HepG2 (cell line): ENCODE measurements around the gene NARS2. TPM values are rescaled to one million over a fixed set of nuclear protein-coding genes. Genes with fewer than 3 reads are reported as not detected.
A peak's percentile ranks its signal among the peaks of the same experiment; 100 is the strongest.

ENCODE experiments used
- HMGXB4 ChIP-seq, 2 experiments: sonication (generic) in 1 of 2; formaldehyde crosslinking in 1 of 2; IDR thresholded peaks; 2 replicates each; pipeline versions ENCODE4 v1.4.0 to v1.6.1; 2018 to 2020; ENCODE audit warnings: missing genetic modification reagents in 2 of 2, borderline replicate concordance in 1 of 2, low read depth in 1 of 2, mild to moderate bottlenecking in 1 of 2, missing biosample characterization in 1 of 2
- HNF1A ChIP-seq, 2 experiments: sonication (generic) in 1 of 2; formaldehyde crosslinking in 1 of 2; IDR thresholded peaks; 2 replicates each; pipeline versions ENCODE4 v1.4.0 to v1.6.1; 2016 to 2020; ENCODE audit warnings: borderline replicate concordance in 1 of 2, low read depth in 1 of 2, mild to moderate bottlenecking in 1 of 2, missing genetic modification reagents in 1 of 2
- SMYD3 ChIP-seq: sonication (generic); formaldehyde crosslinking; IDR thresholded peaks from 2 replicates; pipeline ENCODE4 v1.8.1; 2023; ENCODE audit warnings: mild to moderate bottlenecking, missing genetic modification reagents
- ZFP82 ChIP-seq: sonication (generic); formaldehyde crosslinking; IDR thresholded peaks from 2 replicates; pipeline ENCODE4 v1.5.1; 2020; ENCODE audit warnings: mild to moderate bottlenecking, missing genetic modification reagents, borderline replicate concordance
- ZNF281 ChIP-seq: sonication (generic); formaldehyde crosslinking; IDR thresholded peaks from 2 replicates; pipeline ENCODE4 v1.4.0; 2020; ENCODE audit warnings: missing genetic modification reagents, borderline replicate concordance
- ZNF552 ChIP-seq: sonication (generic); formaldehyde crosslinking; IDR thresholded peaks from 2 replicates; pipeline ENCODE4 v1.9.0; 2022; ENCODE audit warnings: missing genetic modification reagents, mild to moderate bottlenecking, borderline replicate concordance
- polyA plus RNA-seq, 8 experiments: library from polyadenylated mRNA; depleted of rRNA in 3 of 8; stranded (reverse) in 7 of 8; unstranded in 1 of 8; fragments of >200 nt; fragmentation: Illumina TruSeq in 4 of 8; extraction: Trizol in 4 of 8; gene quantifications; 2 replicates each; pipeline versions ENCODE4 v1.2.1 to v1.2.3, GENCODE V29; 2011 to 2016; ENCODE audit warnings: low read depth in 4 of 8, missing spikeins in 1 of 8, mixed read lengths in 1 of 8; ENCODE audit not compliant: insufficient read depth in 1 of 8
- total RNA-seq, 5 experiments: library from RNA; depleted of rRNA; stranded (reverse); fragments of >200 nt; fragmentation: Illumina TruSeq; extraction: Trizol; gene quantifications; 2 replicates each; pipeline ENCODE4 v1.2.3, GENCODE V29; 2016; ENCODE audit warnings: low read depth in 1 of 5
- TF ChIP-seq, protein P1 (sequence below): sonication (generic); formaldehyde crosslinking; IDR thresholded peaks from 2 replicates; pipeline ENCODE4 v1.4.0; 2020; ENCODE audit warnings: missing genetic modification reagents, borderline replicate concordance
- TF ChIP-seq, protein P2 (sequence below): sonication (generic); formaldehyde crosslinking; IDR thresholded peaks from 2 replicates; pipeline ENCODE4 v1.5.0; 2020; ENCODE audit warnings: mild to moderate bottlenecking, missing genetic modification reagents
- TF ChIP-seq, protein P3 (sequence below): IDR thresholded peaks from 2 replicates; pipeline ENCODE4 v1.6.1; 2016; ENCODE audit warnings: control low read depth

The NARS2 gene
- total and polyA plus RNA-seq, 2 of the 13 experiments (the other 11 are each of a cell fraction or from before 2014, with no cell fraction given): 45.9 to 65.0 TPM

DNA sequence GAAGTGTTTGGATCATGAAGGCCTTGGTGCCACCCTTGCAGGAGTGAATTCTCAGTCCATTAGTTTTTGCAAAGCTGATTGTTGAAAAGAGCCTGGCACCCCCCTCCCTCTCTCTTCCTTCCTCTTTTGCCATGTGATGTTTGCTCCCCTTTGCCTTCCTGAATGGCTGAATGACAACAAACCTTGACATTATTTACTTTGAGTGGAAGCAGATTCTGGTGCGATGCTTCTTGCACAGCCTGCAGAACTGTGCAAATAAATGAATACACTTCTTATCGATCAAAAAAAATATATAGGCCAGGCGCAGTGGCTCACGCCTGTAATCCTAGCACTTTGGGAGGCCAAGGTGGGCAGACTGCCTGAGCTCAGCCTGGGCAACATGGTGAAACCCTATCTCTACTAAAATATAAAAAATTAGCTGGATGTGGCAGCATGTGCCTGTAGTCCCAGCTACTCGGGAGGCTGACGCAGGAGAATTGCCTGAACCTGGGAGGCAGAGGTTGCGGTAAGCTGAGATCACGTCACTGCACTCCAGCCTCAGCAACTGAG, 2.0 kb upstream of the NARS2 start (continued):
- TF ChIP-seq HMGXB4 (CRISPR knock-in tag; IDR thresholded peaks at IDR 0.05; ENCODE audit: borderline replicate concordance in 1 of 2, low read depth in 1 of 2): peak; percentile 27 to 68; a peak in 2 of 4 replicates
- no peak for TF ChIP-seq ZFP82
- TF ChIP-seq ZNF281: no peak; the same call in 1 of the 2 replicates
- TF ChIP-seq SMYD3 (CRISPR knock-in tag): 0 out of 2 replicates have a peak, but pooled peaks have one; percentile 33
- TF ChIP-seq, protein P1, sequence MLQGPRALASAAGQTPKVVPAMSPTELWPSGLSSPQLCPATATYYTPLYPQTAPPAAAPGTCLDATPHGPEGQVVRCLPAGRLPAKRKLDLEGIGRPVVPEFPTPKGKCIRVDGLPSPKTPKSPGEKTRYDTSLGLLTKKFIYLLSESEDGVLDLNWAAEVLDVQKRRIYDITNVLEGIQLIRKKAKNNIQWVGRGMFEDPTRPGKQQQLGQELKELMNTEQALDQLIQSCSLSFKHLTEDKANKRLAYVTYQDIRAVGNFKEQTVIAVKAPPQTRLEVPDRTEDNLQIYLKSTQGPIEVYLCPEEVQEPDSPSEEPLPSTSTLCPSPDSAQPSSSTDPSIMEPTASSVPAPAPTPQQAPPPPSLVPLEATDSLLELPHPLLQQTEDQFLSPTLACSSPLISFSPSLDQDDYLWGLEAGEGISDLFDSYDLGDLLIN (CRISPR knock-in tag): no peak
- TF ChIP-seq, protein P2, sequence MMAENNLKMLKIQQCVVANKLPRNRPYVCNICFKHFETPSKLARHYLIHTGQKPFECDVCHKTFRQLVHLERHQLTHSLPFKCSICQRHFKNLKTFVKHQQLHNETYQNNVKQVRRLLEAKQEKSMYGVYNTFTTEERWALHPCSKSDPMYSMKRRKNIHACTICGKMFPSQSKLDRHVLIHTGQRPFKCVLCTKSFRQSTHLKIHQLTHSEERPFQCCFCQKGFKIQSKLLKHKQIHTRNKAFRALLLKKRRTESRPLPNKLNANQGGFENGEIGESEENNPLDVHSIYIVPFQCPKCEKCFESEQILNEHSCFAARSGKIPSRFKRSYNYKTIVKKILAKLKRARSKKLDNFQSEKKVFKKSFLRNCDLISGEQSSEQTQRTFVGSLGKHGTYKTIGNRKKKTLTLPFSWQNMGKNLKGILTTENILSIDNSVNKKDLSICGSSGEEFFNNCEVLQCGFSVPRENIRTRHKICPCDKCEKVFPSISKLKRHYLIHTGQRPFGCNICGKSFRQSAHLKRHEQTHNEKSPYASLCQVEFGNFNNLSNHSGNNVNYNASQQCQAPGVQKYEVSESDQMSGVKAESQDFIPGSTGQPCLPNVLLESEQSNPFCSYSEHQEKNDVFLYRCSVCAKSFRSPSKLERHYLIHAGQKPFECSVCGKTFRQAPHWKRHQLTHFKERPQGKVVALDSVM (CRISPR knock-in tag): no peak
- no peak for TF ChIP-seq HNF1A (IDR thresholded peaks at IDR 0.05; ENCODE audit: low read depth)
- TF ChIP-seq HNF1A (CRISPR knock-in tag; IDR thresholded peaks at IDR 0.05; ENCODE audit: borderline replicate concordance): peak; percentile 38; the same call in 1 of the 2 replicates
- TF ChIP-seq, protein P3, sequence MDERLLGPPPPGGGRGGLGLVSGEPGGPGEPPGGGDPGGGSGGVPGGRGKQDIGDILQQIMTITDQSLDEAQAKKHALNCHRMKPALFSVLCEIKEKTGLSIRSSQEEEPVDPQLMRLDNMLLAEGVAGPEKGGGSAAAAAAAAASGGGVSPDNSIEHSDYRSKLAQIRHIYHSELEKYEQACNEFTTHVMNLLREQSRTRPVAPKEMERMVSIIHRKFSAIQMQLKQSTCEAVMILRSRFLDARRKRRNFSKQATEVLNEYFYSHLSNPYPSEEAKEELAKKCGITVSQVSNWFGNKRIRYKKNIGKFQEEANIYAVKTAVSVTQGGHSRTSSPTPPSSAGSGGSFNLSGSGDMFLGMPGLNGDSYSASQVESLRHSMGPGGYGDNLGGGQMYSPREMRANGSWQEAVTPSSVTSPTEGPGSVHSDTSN (CRISPR knock-in tag): no peak
- no peak; the same call in 1 of the 2 replicates for TF ChIP-seq ZNF552 (CRISPR knock-in tag)
